Measurements from ENCODE around the gene TMEM178B.

GRCh38 chr7:141409219-141409618 lies 335.4 kb downstream of the TMEM178B start:
- TF ChIP-seq POLR2A (IDR thresholded peaks at IDR 0.05): no peak
- TF ChIP-seq CTCF (IDR thresholded peaks at IDR 0.05 in 4 of 5, conservative IDR thresholded peaks at IDR 0.05 in 1 of 5): no peak
